GM21367 (cell line): ENCODE data around the gene PTPRH.

ENCODE experiments used
- ATAC-seq: cut with Tn5 transposase; IDR thresholded peaks from one replicate; pipeline ENCODE4 v1.9.1; 2021; ENCODE audit not compliant: unreplicated experiment

The PTPRH gene

DNA sequence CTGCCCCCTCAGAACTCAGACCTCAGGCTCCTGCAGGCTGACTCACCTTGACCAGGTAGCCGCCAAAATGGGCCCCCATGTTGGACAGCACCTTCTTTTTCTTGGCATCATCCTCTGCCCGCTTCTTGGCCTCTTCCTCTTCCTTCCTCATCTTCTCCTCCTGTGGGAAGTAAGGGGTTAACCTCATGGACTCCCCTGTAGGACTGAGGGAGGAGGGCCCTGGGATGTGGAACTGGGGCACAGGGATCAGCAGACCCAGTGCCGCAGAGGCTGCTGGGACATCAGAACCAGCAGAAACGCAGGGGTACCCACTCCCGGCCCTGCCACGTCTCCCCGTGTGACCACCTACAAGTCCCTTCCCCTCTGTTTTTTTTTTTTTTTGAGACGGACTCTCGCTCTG lies 71.4 kb downstream of the PTPRH start:
- ATAC-seq = no peak

DNA sequence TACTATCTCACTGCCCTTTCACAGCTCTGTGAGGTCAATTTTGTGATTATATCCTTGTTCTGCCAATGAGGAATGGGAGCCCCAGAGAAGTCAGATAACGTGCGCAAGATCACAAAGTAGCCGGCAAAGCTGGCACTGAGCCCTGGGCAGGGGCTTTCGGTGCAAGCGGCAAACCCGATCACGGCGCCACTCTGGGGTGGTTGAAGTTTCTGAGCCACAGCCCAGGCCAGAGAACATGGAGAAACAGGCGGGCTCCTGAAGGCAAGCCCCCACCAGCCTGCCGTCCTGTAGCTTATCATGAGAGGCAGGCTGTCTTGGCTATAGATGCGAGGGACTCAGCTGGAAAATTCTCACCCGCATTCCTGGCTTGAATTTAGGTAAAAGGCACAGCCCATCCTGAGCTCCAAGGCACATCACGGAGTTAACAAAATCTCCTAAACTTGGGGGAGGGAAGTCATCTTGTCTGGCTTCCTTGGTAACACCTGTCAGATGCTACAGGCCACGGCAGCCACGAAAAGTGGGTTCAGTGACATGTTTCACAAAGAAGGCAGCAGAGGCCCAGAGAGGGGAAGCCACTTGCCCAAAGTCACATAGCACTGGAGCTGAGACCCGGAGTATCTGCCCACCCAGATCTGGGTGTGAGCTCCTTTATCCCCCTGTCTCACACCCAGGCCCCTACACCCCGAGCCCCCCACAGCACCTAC lies 72.8 kb downstream of the PTPRH start:
- no peak for ATAC-seq

DNA sequence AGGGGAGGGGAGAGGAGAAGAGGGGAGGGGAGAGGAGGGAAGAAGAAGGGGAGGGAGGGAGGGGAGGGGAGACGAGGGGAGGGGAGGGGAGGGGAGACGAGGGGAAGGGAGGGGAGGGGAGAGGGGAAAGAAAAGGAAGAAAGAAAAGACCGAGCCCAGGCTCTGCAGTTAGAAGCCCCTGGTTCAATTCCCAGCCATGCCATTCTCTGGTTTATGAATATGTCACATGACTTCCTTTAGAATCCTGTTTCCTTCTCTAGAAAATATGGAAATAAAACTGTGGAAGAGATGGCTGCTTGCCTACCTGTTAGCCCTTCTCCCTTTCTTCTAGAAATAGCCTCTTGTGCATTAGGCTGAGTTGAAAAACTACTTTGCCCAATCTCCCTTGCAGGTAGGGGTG lies 74.6 kb downstream of the PTPRH start:
- no peak for ATAC-seq

DNA sequence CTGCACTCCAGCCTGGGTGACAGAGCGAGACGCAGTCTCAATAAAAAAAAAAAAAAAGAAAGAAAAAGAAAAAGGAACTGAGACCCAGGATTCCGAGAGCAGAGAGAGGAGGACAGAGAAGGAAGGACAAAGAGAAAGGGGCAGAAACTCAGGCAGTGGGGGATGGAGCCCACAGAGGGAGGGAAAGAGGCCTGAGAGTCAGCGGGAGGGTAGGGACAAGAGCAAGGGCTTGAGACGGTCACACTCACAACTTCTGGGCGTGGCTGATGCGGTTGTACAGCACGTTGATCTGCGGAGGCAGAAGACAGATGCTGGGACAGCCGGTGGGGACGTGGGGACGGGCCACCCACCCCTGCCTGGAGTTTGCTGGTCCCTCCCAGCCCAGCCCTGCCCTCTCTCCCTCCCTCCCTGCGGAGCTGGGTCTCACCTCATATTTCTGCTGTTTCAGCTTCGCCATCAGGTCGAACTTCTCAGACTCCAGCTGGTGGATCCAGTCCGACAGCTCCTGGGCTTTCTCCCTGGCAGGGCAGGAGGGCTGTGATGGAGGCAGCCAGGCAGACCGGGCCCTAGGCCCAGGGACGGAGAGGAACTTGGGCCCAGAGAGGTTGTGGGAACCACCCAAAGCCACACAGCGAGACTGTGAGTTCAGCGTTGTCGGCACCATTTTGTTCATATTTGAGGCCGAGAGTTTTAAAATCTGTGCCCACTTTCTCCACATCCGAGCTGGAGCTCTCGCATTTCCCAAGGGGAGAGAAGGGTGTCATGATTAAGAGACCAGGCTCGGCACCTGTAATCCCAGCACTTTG lies 75.5 kb downstream of the PTPRH start:
- ATAC-seq = no peak

DNA sequence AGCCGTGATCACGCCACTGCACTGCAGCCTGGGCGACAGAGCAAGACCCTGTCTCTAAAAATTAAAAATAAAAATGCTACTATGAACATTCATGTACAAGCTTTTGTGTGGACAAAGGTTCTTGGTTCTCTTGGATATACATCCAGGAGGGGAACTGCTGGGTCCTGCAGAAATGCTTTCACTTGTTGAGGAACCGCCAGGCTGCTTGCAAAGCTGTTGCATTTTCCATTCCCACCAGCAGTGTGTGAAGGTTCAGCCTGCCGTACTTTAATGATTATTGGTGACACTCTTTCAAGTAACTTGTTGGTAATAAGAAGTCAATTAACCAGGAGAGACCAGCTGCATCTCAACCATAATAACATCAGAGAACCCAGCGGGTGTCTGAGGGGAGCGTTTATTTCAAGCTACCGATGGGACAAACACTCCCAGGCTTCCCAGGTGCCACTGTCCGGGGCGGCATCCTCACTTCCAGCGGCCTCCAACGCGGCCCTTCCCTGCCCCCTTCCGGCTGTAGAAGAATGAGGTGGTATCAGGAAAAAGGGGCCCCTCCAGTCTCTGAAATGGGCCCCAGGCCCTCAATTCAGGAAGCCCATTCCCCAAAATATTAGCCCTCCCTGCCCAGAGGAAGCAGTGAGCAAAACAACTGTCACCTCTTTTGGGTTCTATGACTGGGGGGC lies 76.7 kb downstream of the PTPRH start:
- no peak for ATAC-seq

DNA sequence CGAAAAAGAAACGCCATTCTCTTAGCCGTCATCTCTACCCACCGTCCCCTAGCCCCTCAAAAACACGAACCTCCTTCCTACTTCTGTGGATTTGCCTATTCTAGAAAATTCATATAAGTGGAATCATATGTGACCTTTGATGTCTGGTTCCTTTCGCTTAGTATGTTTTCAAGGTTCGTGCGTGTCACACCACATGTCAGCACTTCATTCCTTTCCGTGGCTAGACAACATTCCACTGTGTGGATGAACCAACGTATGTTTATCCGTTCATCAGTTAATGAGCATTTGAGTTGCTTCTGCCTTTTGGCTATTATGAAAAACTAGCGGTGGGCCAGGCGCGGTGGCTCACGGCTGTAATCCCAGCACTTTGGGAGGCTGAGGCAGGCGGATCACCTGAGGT lies 77.9 kb downstream of the PTPRH start:
- no peak for ATAC-seq
